Measurements from ENCODE around the gene FOXL1. TPM values are rescaled to one million over a fixed set of nuclear protein-coding genes. Genes with fewer than 3 reads are reported as not detected.

Gene FOXL1
- total RNA-seq, 1 donor from 2014 or later: 0.07 TPM

DNA sequence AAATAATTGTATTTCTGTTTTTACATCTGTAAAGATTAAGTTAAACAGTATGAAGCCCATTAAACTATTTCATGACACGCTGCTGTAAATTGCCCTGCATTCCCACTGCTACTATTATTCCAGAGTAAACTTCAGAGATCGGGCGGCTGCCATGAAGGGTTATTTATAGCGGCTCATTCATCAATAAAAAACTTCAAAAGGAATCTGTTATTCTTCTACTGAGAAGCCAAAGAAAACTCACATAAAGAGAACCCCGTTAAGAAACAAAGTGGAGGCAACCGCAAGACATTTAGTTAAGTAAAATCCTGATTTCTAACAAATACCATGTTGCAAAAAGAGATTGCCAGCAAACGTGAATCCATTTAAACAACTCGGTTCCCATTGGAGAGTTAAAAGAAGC, 16.4 kb downstream of the FOXL1 start:
- TF ChIP-seq EZH2phosphoT487 (IDR thresholded peaks at IDR 0.05) (no peak), EZH2 (IDR thresholded peaks at IDR 0.05) (no peak)
- TF ChIP-seq, protein P1, sequence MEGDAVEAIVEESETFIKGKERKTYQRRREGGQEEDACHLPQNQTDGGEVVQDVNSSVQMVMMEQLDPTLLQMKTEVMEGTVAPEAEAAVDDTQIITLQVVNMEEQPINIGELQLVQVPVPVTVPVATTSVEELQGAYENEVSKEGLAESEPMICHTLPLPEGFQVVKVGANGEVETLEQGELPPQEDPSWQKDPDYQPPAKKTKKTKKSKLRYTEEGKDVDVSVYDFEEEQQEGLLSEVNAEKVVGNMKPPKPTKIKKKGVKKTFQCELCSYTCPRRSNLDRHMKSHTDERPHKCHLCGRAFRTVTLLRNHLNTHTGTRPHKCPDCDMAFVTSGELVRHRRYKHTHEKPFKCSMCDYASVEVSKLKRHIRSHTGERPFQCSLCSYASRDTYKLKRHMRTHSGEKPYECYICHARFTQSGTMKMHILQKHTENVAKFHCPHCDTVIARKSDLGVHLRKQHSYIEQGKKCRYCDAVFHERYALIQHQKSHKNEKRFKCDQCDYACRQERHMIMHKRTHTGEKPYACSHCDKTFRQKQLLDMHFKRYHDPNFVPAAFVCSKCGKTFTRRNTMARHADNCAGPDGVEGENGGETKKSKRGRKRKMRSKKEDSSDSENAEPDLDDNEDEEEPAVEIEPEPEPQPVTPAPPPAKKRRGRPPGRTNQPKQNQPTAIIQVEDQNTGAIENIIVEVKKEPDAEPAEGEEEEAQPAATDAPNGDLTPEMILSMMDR (IDR thresholded peaks at IDR 0.05): no peak
- Histone ChIP-seq H3K9ac (no peak overlapping the region), H2AFZ (replicated peaks) (no peak overlapping the region), H3F3A (ENCODE audit: low read depth) (no peaks in the 10 kb centered on the region), H3K4me1 (peaks cover 5% of the 10 kb centered on the region), H3K4me3 (no peak overlapping the region), H3K27me3 (peaks cover 10% of the 10 kb centered on the region), H3K4me2 (no peak overlapping the region), H4K20me1 (ENCODE audit: low read depth) (no peaks in the 10 kb centered on the region), H3K27ac (no peak overlapping the region), H3K36me3 (no peaks in the 10 kb centered on the region), H3K9me3 (ENCODE audit: low read depth) (no peaks in the 10 kb centered on the region), H3K79me2 (ENCODE audit: low read depth) (no peaks in the 10 kb centered on the region)
- peaks cover 8% of the 10 kb centered on the region for H3K27me3 Mint-ChIP-seq (ENCODE audit: insufficient read depth, low read depth)
- no peak overlapping the region for H3K4me3 Mint-ChIP-seq
- peaks cover 4% of the 10 kb centered on the region for H3K9me3 Mint-ChIP-seq
- H3K4me1 Mint-ChIP-seq: peaks cover 17% of the 10 kb centered on the region
- no peak overlapping the region for H3K27ac Mint-ChIP-seq
- no peaks in the 10 kb centered on the region for H3K36me3 Mint-ChIP-seq
- DNase-seq (ENCODE audit: low spot score): no peak

DNA sequence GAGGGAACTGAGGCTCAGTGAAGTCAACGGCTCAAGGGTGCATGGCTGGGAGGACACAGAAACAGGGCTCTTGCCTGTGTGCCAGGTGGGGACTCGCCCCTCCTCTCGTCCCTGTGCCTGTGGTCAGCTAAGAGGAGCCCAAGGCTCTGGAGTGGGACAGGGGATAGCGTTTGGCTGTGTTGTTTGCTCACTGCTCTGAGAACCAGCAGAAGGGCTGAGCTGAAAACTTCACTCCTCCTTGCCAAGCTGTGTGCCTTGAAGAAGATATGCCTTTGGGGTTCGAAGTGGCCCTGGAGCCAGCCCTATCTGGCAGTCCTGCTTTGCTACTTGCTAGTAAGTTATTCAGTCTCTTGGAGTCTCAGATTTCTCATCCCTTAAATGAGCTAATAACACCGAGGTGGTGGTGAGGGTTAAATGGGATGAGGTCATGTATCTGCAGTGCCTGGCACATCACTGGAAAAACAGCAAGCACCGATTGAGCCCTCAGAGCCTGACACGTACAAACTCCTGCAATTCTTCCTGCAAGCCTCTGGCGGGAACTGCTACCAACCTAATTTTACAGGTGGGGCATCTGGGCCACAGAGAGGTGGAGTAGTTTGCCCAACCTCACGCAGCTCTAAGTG, 17.7 kb downstream of the FOXL1 start:
- Mint-ChIP-seq H3K4me1 (peaks cover 17% of the 10 kb centered on the region), H3K4me3 (no peak overlapping the region), H3K27me3 (ENCODE audit: insufficient read depth, low read depth) (peaks cover 9% of the 10 kb centered on the region), H3K27ac (no peak overlapping the region), H3K9me3 (peaks cover 4% of the 10 kb centered on the region), H3K36me3 (no peaks in the 10 kb centered on the region)
- Histone ChIP-seq H3K9ac (no peak overlapping the region), H3F3A (ENCODE audit: low read depth) (no peaks in the 10 kb centered on the region), H3K9me3 (ENCODE audit: low read depth) (no peaks in the 10 kb centered on the region), H3K27me3 (peaks cover 8% of the 10 kb centered on the region), H4K20me1 (ENCODE audit: low read depth) (no peaks in the 10 kb centered on the region), H3K36me3 (no peaks in the 10 kb centered on the region), H3K4me1 (peaks cover 5% of the 10 kb centered on the region), H2AFZ (replicated peaks) (no peak overlapping the region), H3K27ac (no peak overlapping the region), H3K4me3 (no peak overlapping the region), H3K79me2 (ENCODE audit: low read depth) (no peaks in the 10 kb centered on the region), H3K4me2 (no peak overlapping the region)
- no peak for TF ChIP-seq EZH2phosphoT487 (IDR thresholded peaks at IDR 0.05)
- TF ChIP-seq EZH2 (IDR thresholded peaks at IDR 0.05): no peak
- TF ChIP-seq, protein P1 (IDR thresholded peaks at IDR 0.05): no peak
- DNase-seq (ENCODE audit: low spot score): no peak

DNA sequence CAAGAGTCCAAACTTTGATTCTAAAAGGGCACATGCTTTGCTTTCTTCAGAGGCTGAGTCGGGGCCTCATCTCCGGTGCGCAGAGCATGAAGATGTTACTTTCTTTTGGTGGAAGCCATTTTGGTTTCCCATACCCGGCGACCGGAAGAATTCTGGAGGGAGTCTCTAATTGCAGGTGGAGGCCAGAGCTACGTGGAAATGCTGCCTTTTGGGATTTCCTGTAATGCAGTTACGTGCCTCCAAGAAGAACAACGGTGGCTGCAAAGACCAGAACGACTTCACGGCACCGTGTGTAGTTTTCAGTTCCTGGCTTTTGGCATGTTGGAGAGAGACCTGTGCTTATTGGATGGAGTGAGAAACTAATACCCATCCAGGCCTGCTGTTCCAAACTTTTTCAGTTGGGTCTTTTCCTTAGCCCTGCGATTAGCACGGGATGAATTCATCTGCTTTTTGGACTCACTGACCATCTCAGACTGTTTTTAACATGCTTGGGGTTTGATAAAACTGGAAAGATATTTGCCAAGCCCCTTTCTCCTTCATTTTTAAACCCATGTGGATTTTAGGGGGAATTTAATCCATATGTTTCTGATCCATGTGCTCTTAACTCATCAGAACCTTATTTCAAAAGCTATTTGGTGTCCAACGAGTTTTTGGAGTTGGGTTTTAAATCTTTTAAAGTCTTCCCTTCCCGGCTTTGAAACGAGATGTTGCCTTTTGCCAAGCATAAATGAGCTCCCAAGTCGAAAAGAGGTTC, 19.0 kb downstream of the FOXL1 start:
- no peaks in the 10 kb centered on the region for H3K9me3 ChIP-seq (ENCODE audit: low read depth)
- H3K4me1 Mint-ChIP-seq: peaks cover 17% of the 10 kb centered on the region
- H3K9ac ChIP-seq: no peak overlapping the region
- H3K36me3 ChIP-seq: no peaks in the 10 kb centered on the region
- peaks cover 8% of the 10 kb centered on the region for H3K27me3 ChIP-seq
- no peak overlapping the region for H3K4me3 ChIP-seq
- H3K36me3 Mint-ChIP-seq: no peaks in the 10 kb centered on the region
- H3K79me2 ChIP-seq (ENCODE audit: low read depth): no peaks in the 10 kb centered on the region
- no peak overlapping the region for H3K27ac ChIP-seq
- no peak for DNase-seq (ENCODE audit: low spot score)
- TF ChIP-seq EZH2phosphoT487 (IDR thresholded peaks at IDR 0.05) (no peak), EZH2 (IDR thresholded peaks at IDR 0.05) (no peak)
- TF ChIP-seq, protein P1 (IDR thresholded peaks at IDR 0.05): no peak
- no peaks in the 10 kb centered on the region for H3F3A ChIP-seq (ENCODE audit: low read depth)
- no peak overlapping the region for H2AFZ ChIP-seq (replicated peaks)
- peaks cover 5% of the 10 kb centered on the region for H3K4me1 ChIP-seq
- H3K4me2 ChIP-seq: no peak overlapping the region
- H4K20me1 ChIP-seq (ENCODE audit: low read depth): no peaks in the 10 kb centered on the region
- no peaks in the 10 kb centered on the region for H3K9me3 Mint-ChIP-seq
- no peak overlapping the region for H3K4me3 Mint-ChIP-seq
- H3K27me3 Mint-ChIP-seq (ENCODE audit: insufficient read depth, low read depth): peaks cover 8% of the 10 kb centered on the region
- H3K27ac Mint-ChIP-seq: no peak overlapping the region

Data from neural progenitor cell (in vitro differentiated cells).